HAP-1 (cell line): ENCODE data around the gene SUCO.
A peak's percentile ranks its signal among the peaks of the same experiment; 100 is the strongest.

Experiments
- DNase-seq, 2 experiments: peaks; one replicate each; pipeline ENCODE4 v3.0.0-alpha.2; 2016 to 2020; ENCODE audit warnings: low spot score in 2 of 2
- H3K27me3 ChIP-seq: fragments of 250-450 bp; sonication (Bioruptor Pico); 2 replicates; pipeline ENCODE4 v1.5.1; 2020; ENCODE audit warnings: low read depth, mild to moderate bottlenecking, moderate library complexity
- H3K36me3 ChIP-seq: fragments of 250-450 bp; sonication (Bioruptor Pico); replicated peaks from 2 replicates; pipeline ENCODE4 v1.5.1; 2020; ENCODE audit warnings: mild to moderate bottlenecking
- H3K4me1 ChIP-seq: fragments of 250-450 bp; sonication (Bioruptor Pico); 2 replicates; pipeline ENCODE4 v1.5.1; 2020; ENCODE audit warnings: mild to moderate bottlenecking
- H3K4me3 ChIP-seq: fragments of 250-450 bp; sonication (Bioruptor Pico); 2 replicates; pipeline ENCODE4 v1.5.1; 2020; ENCODE audit warnings: mild to moderate bottlenecking, moderate library complexity
- H3K9me3 ChIP-seq: fragments of 250-450 bp; sonication (Bioruptor Pico); 2 replicates; pipeline ENCODE4 v1.5.1; 2020; ENCODE audit warnings: mild to moderate bottlenecking, moderate library complexity
- in situ Hi-C: fragments of 300-500 bp; cut with MboI; formaldehyde crosslinking; loops from 3 replicates; pipeline ENCODE4 v1.14.3; 2020; ENCODE audit warnings: low sequenced_read_pairs, inconsistent platforms, mixed read lengths

SUCO gene

DNA sequence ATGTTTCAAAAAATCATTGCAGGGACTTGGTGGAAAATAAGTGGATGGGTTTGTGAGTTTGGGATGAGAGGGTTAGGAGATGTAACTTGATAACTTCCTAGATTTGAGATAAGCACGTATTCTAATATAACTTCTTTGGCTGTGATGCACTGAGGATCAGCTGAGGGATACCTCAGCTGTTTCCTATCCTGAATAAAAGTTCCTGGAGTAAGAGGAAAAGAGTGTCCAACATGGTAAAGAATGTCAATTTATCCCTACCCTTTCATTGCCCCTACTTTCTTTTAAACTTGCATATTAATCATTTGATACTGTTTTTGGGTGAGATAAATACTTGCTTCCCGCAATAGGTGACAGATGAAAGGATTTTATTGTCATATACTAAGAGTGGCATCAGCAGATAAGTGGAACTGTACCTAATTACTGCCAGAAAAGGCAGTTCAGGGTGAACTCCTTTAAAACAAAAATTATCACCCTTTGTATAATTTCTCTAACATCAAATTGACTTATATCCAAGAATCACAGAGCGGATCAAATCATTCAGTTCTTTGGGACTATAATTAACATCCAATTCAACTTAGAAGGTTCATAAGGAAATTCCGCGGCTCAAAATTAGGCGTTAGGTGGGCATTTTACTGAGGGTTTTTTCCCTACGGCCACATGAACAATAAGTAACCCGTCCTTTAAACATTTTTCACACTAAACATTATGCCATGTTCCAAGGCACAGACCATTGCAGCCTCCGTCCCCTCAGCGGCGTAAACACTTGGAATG is 1.4 kb upstream of the SUCO start:
- Histone ChIP-seq H3K27me3 (peaks cover 30% of the 10 kb centered on the region), H3K4me1 (peaks cover 21% of the 10 kb centered on the region), H3K4me3 (peak overlapping the region; percentile 85), H3K9me3 (no peaks in the 10 kb centered on the region), H3K36me3 (0 out of 2 replicates have a peak, but pooled peaks cover 4% of the 10 kb centered on the region)
- in situ Hi-C loops, result no loop called here
- no peak for DNase-seq

DNA sequence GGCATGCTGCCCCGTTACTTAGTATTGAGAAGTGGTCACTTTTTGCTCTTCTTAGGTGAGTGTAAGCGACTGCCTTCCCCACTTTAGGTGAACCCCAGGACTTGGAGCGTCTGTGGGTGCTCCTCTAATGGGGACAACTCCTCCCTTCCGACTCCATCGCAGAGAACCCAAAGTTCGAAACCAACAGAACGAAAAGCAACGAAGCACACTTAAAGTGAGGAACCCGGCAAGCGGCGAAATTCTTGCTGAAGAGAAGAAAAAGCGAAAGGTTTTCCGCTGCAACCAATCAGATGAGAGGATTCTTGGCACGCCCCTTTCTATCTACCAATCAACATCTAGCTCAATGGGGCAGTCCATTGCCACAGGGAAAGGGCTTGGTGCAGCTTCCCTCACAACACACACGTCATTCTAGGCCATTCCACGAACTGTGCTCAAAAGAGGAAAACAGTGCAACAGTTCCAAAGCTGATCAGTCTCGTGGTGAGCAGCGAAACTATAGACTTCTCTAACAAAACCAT is 709 bp upstream of the SUCO start:
- in situ Hi-C loops, result no loop called here
- Histone ChIP-seq H3K36me3 (0 out of 2 replicates have a peak, but pooled peaks cover 4% of the 10 kb centered on the region), H3K4me3 (peak overlapping the region; percentile 85), H3K27me3 (peaks cover 30% of the 10 kb centered on the region), H3K4me1 (peaks cover 24% of the 10 kb centered on the region), H3K9me3 (no peaks in the 10 kb centered on the region)
- peak; percentile 90 to 95 for DNase-seq

DNA sequence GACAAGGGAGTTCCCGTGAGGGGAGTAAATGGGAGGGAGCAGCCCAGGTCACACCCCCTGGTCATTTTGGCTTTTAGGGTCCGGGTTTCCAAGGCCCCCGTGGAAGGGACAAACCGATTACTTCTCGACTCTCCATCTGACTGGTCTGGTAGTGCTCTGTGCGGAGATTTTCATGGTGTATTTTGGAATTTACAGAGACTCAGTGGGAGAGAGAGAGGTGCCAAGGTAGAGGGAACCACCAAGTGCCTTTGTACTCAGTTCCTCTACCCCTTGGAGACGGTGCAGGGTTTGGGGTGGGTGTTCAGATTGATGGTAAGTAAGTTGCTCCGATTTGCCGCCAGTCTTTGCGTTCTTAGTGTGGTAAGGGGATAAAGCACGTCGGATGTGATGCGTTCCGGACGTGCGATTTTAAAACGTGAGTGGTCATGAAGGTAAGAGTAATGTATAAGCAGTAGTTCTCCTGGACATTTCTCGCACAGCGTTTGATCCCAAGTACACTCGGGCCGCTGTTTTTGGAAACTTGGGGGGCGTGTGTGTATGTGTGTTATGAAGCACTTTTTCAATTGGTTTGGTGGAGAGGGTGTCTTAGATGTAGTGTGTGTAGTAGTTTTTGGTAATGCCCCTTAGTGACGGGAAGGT is 682 bp downstream of the SUCO start:
- in situ Hi-C loops, result no loop called here
- DNase-seq, result peak; percentile 35 to 49

GRCh38 chr1:172536256-172536655 is 3.3 kb downstream of the SUCO start:
- Histone ChIP-seq H3K27me3 (peaks cover 4% of the 10 kb centered on the region; the same call in 1 of the 2 replicates), H3K4me3 (no peak overlapping the region), H3K36me3 (0 out of 2 replicates have a peak, but pooled peaks cover 4% of the 10 kb centered on the region), H3K9me3 (no peaks in the 10 kb centered on the region), H3K4me1 (peaks cover 39% of the 10 kb centered on the region)
- DNase-seq, result no peak
- in situ Hi-C loops, result no loop called here

More for the DNA sequence above, 682 bp downstream of the SUCO start:
- Histone ChIP-seq H3K4me1 (peaks cover 36% of the 10 kb centered on the region), H3K4me3 (peak overlapping the region; percentile 85), H3K27me3 (peaks cover 18% of the 10 kb centered on the region), H3K9me3 (no peaks in the 10 kb centered on the region), H3K36me3 (0 out of 2 replicates have a peak, but pooled peaks cover 4% of the 10 kb centered on the region)

DNA sequence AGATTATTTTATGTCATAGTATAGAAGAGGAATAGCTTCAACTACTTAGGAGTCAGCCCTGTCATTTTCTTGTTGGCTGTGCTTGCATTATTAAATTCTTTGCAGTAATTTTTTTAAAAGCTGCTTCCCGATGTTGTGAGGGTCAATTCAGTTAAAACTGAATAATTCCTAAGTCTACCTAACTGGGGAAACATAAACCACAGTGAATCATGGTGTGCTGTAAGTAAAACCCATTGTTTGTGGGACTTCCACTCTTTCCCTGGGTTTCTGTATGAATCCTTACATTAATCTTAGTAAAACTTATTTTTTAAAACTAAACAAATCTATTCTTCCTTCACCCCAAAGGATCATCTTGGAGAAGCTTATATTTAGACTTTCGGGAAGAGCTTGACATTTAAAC is 4.4 kb downstream of the SUCO start:
- in situ Hi-C loops, result no loop called here

GRCh38 chr1:172537827-172538391 is 5.0 kb downstream of the SUCO start:
- H3K36me3 ChIP-seq, result 0 out of 2 replicates have a peak, but pooled peaks cover 4% of the 10 kb centered on the region
- no peak overlapping the region for H3K4me3 ChIP-seq
- no peaks in the 10 kb centered on the region for H3K27me3 ChIP-seq
- DNase-seq, result peak in 1 of 2 experiments; percentile 65
- in situ Hi-C loops, result no loop called here
- H3K9me3 ChIP-seq, result no peaks in the 10 kb centered on the region
- peaks cover 37% of the 10 kb centered on the region for H3K4me1 ChIP-seq

More for the DNA sequence above, 4.4 kb downstream of the SUCO start:
- H3K4me3 ChIP-seq, result no peak overlapping the region
- DNase-seq, result no peak
- 0 out of 2 replicates have a peak, but pooled peaks cover 4% of the 10 kb centered on the region for H3K36me3 ChIP-seq
- H3K27me3 ChIP-seq, result no peaks in the 10 kb centered on the region
- H3K4me1 ChIP-seq, result peaks cover 33% of the 10 kb centered on the region
- no peaks in the 10 kb centered on the region for H3K9me3 ChIP-seq

GRCh38 chr1:172540635-172541034 is 7.7 kb downstream of the SUCO start:
- no peak for DNase-seq
- Histone ChIP-seq H3K36me3 (no peaks in the 10 kb centered on the region), H3K4me1 (peaks cover 39% of the 10 kb centered on the region), H3K9me3 (no peaks in the 10 kb centered on the region), H3K27me3 (no peaks in the 10 kb centered on the region), H3K4me3 (no peak overlapping the region)
- in situ Hi-C loops, result no loop called here

DNA sequence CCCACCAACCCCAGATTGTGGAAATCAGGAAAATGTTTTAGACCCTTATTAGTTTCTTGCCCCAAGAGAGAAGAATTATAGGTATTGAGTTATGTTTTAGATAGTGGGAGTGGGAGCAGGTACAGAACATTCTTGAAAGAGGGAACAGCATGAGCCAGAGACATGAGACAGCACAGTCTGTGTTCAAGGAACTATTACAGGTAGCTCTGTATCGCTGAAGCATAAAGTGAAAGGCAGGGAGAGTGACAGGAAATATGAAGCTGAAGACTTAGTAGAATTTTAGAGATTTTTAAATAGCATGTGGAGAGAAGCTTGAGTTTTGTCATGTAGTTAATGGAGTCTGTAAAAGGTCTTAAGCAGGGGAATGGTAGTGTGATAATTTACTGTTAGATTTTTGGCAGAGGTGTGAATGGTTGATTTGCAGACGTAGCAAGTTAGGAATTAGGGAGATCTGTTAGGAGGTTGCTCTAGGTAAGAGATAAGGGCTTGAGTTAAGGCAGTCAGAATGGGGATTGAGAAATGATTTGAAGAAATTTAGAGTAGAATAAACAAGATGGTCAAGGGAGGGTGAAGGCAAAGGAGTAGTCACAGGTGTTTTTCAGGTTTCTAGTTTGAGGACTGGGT is 11.6 kb downstream of the SUCO start:
- no peaks in the 10 kb centered on the region for H3K36me3 ChIP-seq
- H3K27me3 ChIP-seq, result no peaks in the 10 kb centered on the region
- no peaks in the 10 kb centered on the region for H3K9me3 ChIP-seq
- in situ Hi-C loops, result no loop called here
- DNase-seq, result no peak
- H3K4me1 ChIP-seq, result peaks cover 21% of the 10 kb centered on the region
- no peak overlapping the region for H3K4me3 ChIP-seq

DNA sequence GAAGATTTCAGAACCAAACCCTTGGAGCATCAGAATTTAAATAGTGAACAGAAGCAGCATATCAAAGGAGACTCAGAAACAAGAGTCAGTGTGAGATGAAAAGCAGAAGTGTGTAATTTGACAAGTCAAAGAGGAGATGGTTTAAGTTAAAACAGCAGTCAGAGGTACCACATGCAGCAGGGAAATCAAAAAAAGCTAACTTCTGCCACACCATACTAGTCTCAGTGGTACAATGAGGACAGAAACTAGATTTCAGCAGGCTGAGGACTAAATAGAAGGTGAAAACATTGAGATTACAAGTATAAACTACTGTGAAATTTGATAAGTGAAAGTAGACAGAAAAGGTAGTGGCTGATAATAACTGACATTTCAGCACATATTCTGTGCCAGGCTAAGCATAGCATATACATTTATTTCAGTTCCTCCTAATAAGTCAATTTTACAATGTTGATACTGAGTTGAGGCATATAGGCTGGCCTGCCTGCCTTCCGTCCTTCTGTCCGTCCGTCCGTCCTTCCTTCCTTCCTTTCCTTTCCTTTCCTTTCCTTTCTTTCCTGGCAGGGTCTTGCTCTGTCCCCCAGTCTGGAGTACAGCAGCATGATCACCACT is 12.6 kb downstream of the SUCO start:
- Histone ChIP-seq H3K4me1 (peaks cover 24% of the 10 kb centered on the region), H3K4me3 (no peak overlapping the region), H3K9me3 (no peaks in the 10 kb centered on the region), H3K36me3 (no peaks in the 10 kb centered on the region), H3K27me3 (no peaks in the 10 kb centered on the region)
- no peak for DNase-seq
- in situ Hi-C loops, result no loop called here

GRCh38 chr1:172547071-172547470 is 14.1 kb downstream of the SUCO start:
- Histone ChIP-seq H3K4me3 (no peak overlapping the region), H3K9me3 (no peaks in the 10 kb centered on the region), H3K36me3 (no peaks in the 10 kb centered on the region), H3K4me1 (peaks cover 24% of the 10 kb centered on the region), H3K27me3 (no peaks in the 10 kb centered on the region)
- in situ Hi-C loops, result no loop called here
- no peak for DNase-seq

GRCh38 chr1:172549621-172550280 is 16.8 kb downstream of the SUCO start:
- Histone ChIP-seq H3K4me3 (no peak overlapping the region), H3K36me3 (no peaks in the 10 kb centered on the region), H3K27me3 (no peaks in the 10 kb centered on the region), H3K9me3 (no peaks in the 10 kb centered on the region), H3K4me1 (peaks cover 6% of the 10 kb centered on the region)
- DNase-seq, result no peak
- in situ Hi-C loops, result no loop called here

- H3K9me3 ChIP-seq, result no peaks in the 10 kb centered on the region
- H3K4me3 ChIP-seq, result no peak overlapping the region
- DNase-seq, result no peak
- in situ Hi-C loops, result no loop called here
- H3K4me1 ChIP-seq, result peaks cover 6% of the 10 kb centered on the region
- no peaks in the 10 kb centered on the region for H3K27me3 ChIP-seq
- H3K36me3 ChIP-seq, result no peaks in the 10 kb centered on the region
Measured at GRCh38 chr1:172551279-172551678, 18.3 kb downstream of the SUCO start.

DNA sequence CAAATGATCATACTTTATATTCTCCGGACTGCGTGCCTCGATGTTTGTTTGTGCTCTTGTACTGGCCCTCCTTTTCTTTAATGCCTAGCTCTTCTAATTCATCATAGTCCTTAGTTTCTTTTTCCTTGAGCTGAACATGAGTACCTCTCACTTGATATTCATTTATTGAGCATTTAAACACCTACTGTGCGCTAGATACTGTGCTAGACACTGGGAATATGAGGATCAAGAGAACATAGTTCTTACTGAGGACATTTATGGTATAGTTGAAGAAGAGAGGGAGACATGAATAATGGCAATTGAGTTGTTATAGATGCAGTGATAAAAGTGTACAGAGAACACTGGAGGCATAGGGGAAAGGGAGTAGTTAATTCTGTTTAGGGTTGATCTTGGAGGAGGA is 22.0 kb downstream of the SUCO start:
- H3K4me3 ChIP-seq, result no peak overlapping the region
- H3K9me3 ChIP-seq, result no peaks in the 10 kb centered on the region
- DNase-seq, result no peak
- peaks cover 6% of the 10 kb centered on the region for H3K4me1 ChIP-seq
- no peaks in the 10 kb centered on the region for H3K27me3 ChIP-seq
- H3K36me3 ChIP-seq, result peaks cover 4% of the 10 kb centered on the region; the same call in 1 of the 2 replicates
- in situ Hi-C loops, result no loop called here
